H9 (cell line): ENCODE data around the gene HOXD10. TPM values are rescaled to one million over a fixed set of nuclear protein-coding genes. Genes with fewer than 3 reads are reported as not detected.

Source experiments
- DNase-seq: peaks from one replicate; pipeline ENCODE4 v3.0.0-alpha.2; 2017
- H2AFZ ChIP-seq: one replicate; pipeline ENCODE4 v1.6.1; 2013; ENCODE audit warnings: mild to moderate bottlenecking, low read length, control low read depth, moderate library complexity
- H2AK5ac ChIP-seq: 2 replicates; pipeline ENCODE4 v1.6.1; 2013; ENCODE audit warnings: low read length, control low read depth, mixed read lengths; ENCODE audit not compliant: insufficient read length
- H2BK120ac ChIP-seq: one replicate; pipeline ENCODE4 v1.6.1; 2013; ENCODE audit warnings: low read depth, mild to moderate bottlenecking, low read length, control low read depth, inconsistent platforms; ENCODE audit not compliant: poor library complexity, severe bottlenecking
- H2BK12ac ChIP-seq: 2 replicates; pipeline ENCODE4 v1.6.1; 2013; ENCODE audit warnings: low read length, control low read depth, mixed read lengths, low read depth; ENCODE audit not compliant: insufficient read length
- H2BK15ac ChIP-seq: 2 replicates; pipeline ENCODE4 v1.6.1; 2013; ENCODE audit warnings: low read depth, low read length, control low read depth
- H2BK20ac ChIP-seq: one replicate; pipeline ENCODE4 v1.6.1; 2013; ENCODE audit warnings: low read depth, mild to moderate bottlenecking, low read length, control low read depth, inconsistent platforms; ENCODE audit not compliant: poor library complexity, severe bottlenecking
- H2BK5ac ChIP-seq: 2 replicates; pipeline ENCODE4 v1.6.1; 2013; ENCODE audit warnings: low read length, control low read depth, mixed read lengths; ENCODE audit not compliant: insufficient read length
- H3K14ac ChIP-seq: 2 replicates; pipeline ENCODE4 v1.6.1; 2013; ENCODE audit warnings: low read length, control low read depth; ENCODE audit not compliant: insufficient read depth
- H3K18ac ChIP-seq: 2 replicates; pipeline ENCODE4 v1.6.1; 2013; ENCODE audit warnings: low read depth, mild to moderate bottlenecking, mixed read lengths, low read length, control low read depth; ENCODE audit not compliant: insufficient read length
- H3K23ac ChIP-seq: 2 replicates; pipeline ENCODE4 v1.6.1; 2013; ENCODE audit warnings: low read length, control low read depth, mixed read lengths, low read depth; ENCODE audit not compliant: insufficient read length
- H3K23me2 ChIP-seq: 2 replicates; pipeline ENCODE4 v1.6.1; 2013; ENCODE audit warnings: low read depth, mild to moderate bottlenecking, mixed read lengths, low read length, control low read depth; ENCODE audit not compliant: insufficient read length, poor library complexity, severe bottlenecking
- H3K27ac ChIP-seq: 2 replicates; pipeline ENCODE4 v1.5.1; 2013; ENCODE audit warnings: low read length, control low read depth, mixed read lengths, low read depth; ENCODE audit not compliant: insufficient read length
- H3K27me3 ChIP-seq: 2 replicates; pipeline ENCODE4 v1.6.1; 2013; ENCODE audit warnings: low read length, control low read depth, inconsistent platforms; ENCODE audit not compliant: insufficient read depth
- H3K4ac ChIP-seq: 2 replicates; pipeline ENCODE4 v1.6.1; 2013; ENCODE audit warnings: low read depth, mild to moderate bottlenecking, control low read depth, inconsistent platforms, low read length, moderate library complexity
- H3K4me1 ChIP-seq: 2 replicates; pipeline ENCODE4 v1.6.1; 2013; ENCODE audit warnings: low read length, control low read depth, inconsistent platforms; ENCODE audit not compliant: insufficient read depth
- H3K4me2 ChIP-seq: 2 replicates; pipeline ENCODE4 v1.6.1; 2013; ENCODE audit warnings: low read length, control low read depth, mixed read lengths; ENCODE audit not compliant: insufficient read length, insufficient read depth
- H3K56ac ChIP-seq: 2 replicates; pipeline ENCODE4 v1.6.1; 2013; ENCODE audit warnings: low read depth, mild to moderate bottlenecking, mixed read lengths, low read length, control low read depth; ENCODE audit not compliant: insufficient read length
- H3K79me1 ChIP-seq: 2 replicates; pipeline ENCODE4 v1.6.1; 2013; ENCODE audit warnings: low read depth, mild to moderate bottlenecking, moderate library complexity, low read length, control low read depth, inconsistent platforms; ENCODE audit not compliant: insufficient read depth, poor library complexity, severe bottlenecking
- H3K79me2 ChIP-seq: 2 replicates; pipeline ENCODE4 v1.6.1; 2013; ENCODE audit warnings: low read length, control low read depth, inconsistent platforms; ENCODE audit not compliant: insufficient read depth
- H3K9ac ChIP-seq: 2 replicates; pipeline ENCODE4 v1.6.1; 2013; ENCODE audit warnings: low read length, control low read depth, mixed read lengths; ENCODE audit not compliant: insufficient read length; ENCODE audit errors: extremely low read depth
- H3K9me3 ChIP-seq: one replicate; pipeline ENCODE4 v1.6.1; 2013; ENCODE audit warnings: low read depth, low read length, inconsistent platforms; ENCODE audit not compliant: control insufficient read depth
- H3T11ph ChIP-seq: one replicate; pipeline ENCODE4 v1.6.1; 2013; ENCODE audit warnings: mild to moderate bottlenecking, low read length, control low read depth, inconsistent platforms
- H4K20me1 ChIP-seq: one replicate; pipeline ENCODE4 v1.6.1; 2013; ENCODE audit not compliant: control insufficient read depth, insufficient read length, insufficient read depth
- H4K5ac ChIP-seq: 2 replicates; pipeline ENCODE4 v1.6.1; 2013; ENCODE audit warnings: low read depth, mild to moderate bottlenecking, mixed read lengths, low read length, control low read depth; ENCODE audit not compliant: insufficient read length
- H4K8ac ChIP-seq: replicated peaks from 2 replicates; pipeline ENCODE4 v1.6.1; 2013; ENCODE audit warnings: low read length, control low read depth, mixed read lengths, low read depth; ENCODE audit not compliant: insufficient read length
- H4K91ac ChIP-seq: 2 replicates; pipeline ENCODE4 v1.6.1; 2013; ENCODE audit warnings: low read depth, mild to moderate bottlenecking, moderate library complexity, mixed read lengths, low read length, control low read depth; ENCODE audit not compliant: insufficient read length
- H3K27ac Mint-ChIP-seq, 3 experiments: 2 replicates in 2 of 3; 3 replicates in 1 of 3; pipeline ENCODE4 v1.8.0; 2020 to 2021; ENCODE audit warnings: mixed read lengths in 3 of 3, mild to moderate bottlenecking in 1 of 3, moderate library complexity in 1 of 3
- H3K27me3 Mint-ChIP-seq: 2 replicates; pipeline ENCODE4 v1.8.0; 2021; ENCODE audit warnings: low read depth, mild to moderate bottlenecking, moderate library complexity, mixed read lengths
- H3K36me3 Mint-ChIP-seq, 3 experiments: 2 replicates in 2 of 3; 3 replicates in 1 of 3; pipeline ENCODE4 v1.8.0; 2020 to 2021; ENCODE audit warnings: low read depth in 3 of 3, mixed read lengths in 3 of 3; ENCODE audit not compliant: insufficient read depth in 1 of 3
- H3K4me1 Mint-ChIP-seq, 2 experiments: 2 replicates each; pipeline ENCODE4 v1.8.0; 2020; ENCODE audit warnings: mixed read lengths in 2 of 2
- H3K4me3 Mint-ChIP-seq, 2 experiments: 2 replicates in 1 of 2; 3 replicates in 1 of 2; pipeline ENCODE4 v1.8.0; 2020 to 2021; ENCODE audit warnings: mild to moderate bottlenecking in 2 of 2, mixed read lengths in 2 of 2, moderate library complexity in 1 of 2
- H3K9me3 Mint-ChIP-seq, 2 experiments: 2 replicates in 1 of 2; 3 replicates in 1 of 2; pipeline ENCODE4 v1.8.0; 2020; ENCODE audit warnings: mild to moderate bottlenecking in 2 of 2, mixed read lengths in 2 of 2, moderate library complexity in 1 of 2
- WGBS: extraction: QIAGEN DNeasy Blood & Tissue Kit; methylation state at CpG from one replicate; pipeline ENCODE4 v1.1.7; 2013; ENCODE audit warnings: missing lambda C conversion rate, low lambda C conversion rate, mixed read lengths; ENCODE audit not compliant: insufficient read length; ENCODE audit errors: extremely low coverage; 5-methylcytosine and 5-hydroxymethylcytosine counted together
- total RNA-seq: library from RNA; stranded (reverse); gene quantifications from 2 replicates; pipeline ENCODE4 v1.2.1, GENCODE V29; 2021
- TF ChIP-seq, protein P1 (sequence below): fragments of 200-600 bp; sonication (generic); conservative IDR thresholded peaks from 3 replicates; pipeline ENCODE4 v1.8.0; 2021; ENCODE audit warnings: antibody characterized with exemption, mild to moderate bottlenecking

HOXD10 gene
- total RNA-seq, 1 experiment from 2014 or later = not detected

- no peak within 1 kb of the TSS for H2AK5ac ChIP-seq
- no peak within 1 kb of the TSS; the same call in 1 of the 2 replicates for H3K14ac ChIP-seq
- no peak within 1 kb of the TSS for H2BK5ac ChIP-seq
- peak within 1 kb of the TSS; percentile 63 for H3K4me2 ChIP-seq
- no peak within 1 kb of the TSS for H2BK120ac ChIP-seq
- no peak within 1 kb of the TSS for H4K91ac ChIP-seq
- H3K9me3 ChIP-seq = no peaks in the 10 kb centered on the region
- no peaks in the 10 kb centered on the region for H4K20me1 ChIP-seq
- DNase-seq = peak; percentile 35
- WGBS = no CpG with 5 or more reads among the region's 70 CpGs
- H3K27ac Mint-ChIP-seq = no peak within 1 kb of the TSS
- peaks cover 5 to 19% of the 10 kb centered on the region in 2 experiments for H3K9me3 Mint-ChIP-seq
- peak within 1 kb of the TSS in 1 of 2 experiments; percentile 76; a peak in 3 of 5 replicates for H3K4me3 Mint-ChIP-seq
- no peak within 1 kb of the TSS for H3T11ph ChIP-seq
- H2AFZ ChIP-seq = no peak within 1 kb of the TSS
- H3K36me3 Mint-ChIP-seq = no peaks in the 10 kb centered on the region; a peak in 2 of 7 replicates
- no peak within 1 kb of the TSS for H3K23ac ChIP-seq
- no peak within 1 kb of the TSS for H2BK20ac ChIP-seq
- TF ChIP-seq, protein P1, sequence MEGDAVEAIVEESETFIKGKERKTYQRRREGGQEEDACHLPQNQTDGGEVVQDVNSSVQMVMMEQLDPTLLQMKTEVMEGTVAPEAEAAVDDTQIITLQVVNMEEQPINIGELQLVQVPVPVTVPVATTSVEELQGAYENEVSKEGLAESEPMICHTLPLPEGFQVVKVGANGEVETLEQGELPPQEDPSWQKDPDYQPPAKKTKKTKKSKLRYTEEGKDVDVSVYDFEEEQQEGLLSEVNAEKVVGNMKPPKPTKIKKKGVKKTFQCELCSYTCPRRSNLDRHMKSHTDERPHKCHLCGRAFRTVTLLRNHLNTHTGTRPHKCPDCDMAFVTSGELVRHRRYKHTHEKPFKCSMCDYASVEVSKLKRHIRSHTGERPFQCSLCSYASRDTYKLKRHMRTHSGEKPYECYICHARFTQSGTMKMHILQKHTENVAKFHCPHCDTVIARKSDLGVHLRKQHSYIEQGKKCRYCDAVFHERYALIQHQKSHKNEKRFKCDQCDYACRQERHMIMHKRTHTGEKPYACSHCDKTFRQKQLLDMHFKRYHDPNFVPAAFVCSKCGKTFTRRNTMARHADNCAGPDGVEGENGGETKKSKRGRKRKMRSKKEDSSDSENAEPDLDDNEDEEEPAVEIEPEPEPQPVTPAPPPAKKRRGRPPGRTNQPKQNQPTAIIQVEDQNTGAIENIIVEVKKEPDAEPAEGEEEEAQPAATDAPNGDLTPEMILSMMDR = no peak
- no peak within 1 kb of the TSS for H4K8ac ChIP-seq
- no peaks in the 10 kb centered on the region for H3K79me2 ChIP-seq
- H3K23me2 ChIP-seq = peaks cover 5% of the 10 kb centered on the region
- peaks cover 29 to 39% of the 10 kb centered on the region in 2 experiments for H3K4me1 Mint-ChIP-seq
- no peak within 1 kb of the TSS for H4K5ac ChIP-seq
- H3K4ac ChIP-seq = no peak within 1 kb of the TSS
- no peak within 1 kb of the TSS for H2BK15ac ChIP-seq
- no peak within 1 kb of the TSS for H3K9ac ChIP-seq
- peaks cover 3% of the 10 kb centered on the region; the same call in 1 of the 2 replicates for H3K4me1 ChIP-seq
- no peaks in the 10 kb centered on the region for H3K79me1 ChIP-seq
- H3K27me3 ChIP-seq = peaks cover 88% of the 10 kb centered on the region
- H3K27me3 Mint-ChIP-seq = peaks cover 99% of the 10 kb centered on the region
- H3K18ac ChIP-seq = no peak within 1 kb of the TSS
- no peak within 1 kb of the TSS for H3K27ac ChIP-seq
- no peak within 1 kb of the TSS for H3K56ac ChIP-seq
- H2BK12ac ChIP-seq = no peak within 1 kb of the TSS
Measured at GRCh38 chr2:176099728-176100546, 16.6 kb upstream of the HOXD10 start, which contains the start of gene HOXD12. Gene HOXD12 (plus strand): TSS chr2:176099795. CDS start chr2:176099802, 7 bp downstream.
